ENCODE measurements around the gene TLE6. TPM values are rescaled to one million over a fixed set of nuclear protein-coding genes. Genes with fewer than 3 reads are reported as not detected.

TLE6 gene
- polyA plus RNA-seq, 1 donor from 2014 or later, result 5.7 TPM

GRCh38 chr19:3020321-3020960 is 43.1 kb downstream of the TLE6 start:
- Histone ChIP-seq H3K9me3 (ENCODE audit: low read length) (no peaks in the 10 kb centered on the region), H3K9me2 (ENCODE audit: insufficient read depth, low read length) (no peaks in the 10 kb centered on the region), H3K79me2 (replicated peaks; ENCODE audit: insufficient read depth, low read length) (no peaks in the 10 kb centered on the region), H2AFZ (ENCODE audit: low read depth, low read length) (no peak overlapping the region), H3K9ac (ENCODE audit: low read length) (no peak overlapping the region), H3K27ac (ENCODE audit: low read length) (no peak overlapping the region), H4K20me1 (ENCODE audit: insufficient read depth) (no peaks in the 10 kb centered on the region), H3K27me3 (ENCODE audit: insufficient read depth, low read depth, low read length) (peaks cover 20% of the 10 kb centered on the region), H3K4me2 (ENCODE audit: low read length) (no peak overlapping the region), H3F3A (ENCODE audit: insufficient read depth, low read length, poor library complexity, severe bottlenecking) (no peaks in the 10 kb centered on the region), H3K36me3 (ENCODE audit: insufficient read depth, low read length) (no peaks in the 10 kb centered on the region), H3K4me3 (ENCODE audit: low read length) (no peak overlapping the region)
- no peak for TF ChIP-seq EP300 (conservative IDR thresholded peaks at IDR 0.05; ENCODE audit: poor library complexity, severe bottlenecking)
- no peak for TF ChIP-seq MXI1 (conservative IDR thresholded peaks at IDR 0.05; ENCODE audit: poor library complexity, severe bottlenecking)
- no peak for TF ChIP-seq POLR2AphosphoS5 (IDR thresholded peaks at IDR 0.05)
- TF ChIP-seq CTCF (IDR thresholded peaks at IDR 0.05; ENCODE audit: poor library complexity, severe bottlenecking), result no peak

- H3K27ac ChIP-seq (ENCODE audit: low read length), result no peak overlapping the region
- no peak overlapping the region for H3K4me3 ChIP-seq (ENCODE audit: low read length)
- no peak overlapping the region for H3K9ac ChIP-seq (ENCODE audit: low read length)
- H3K9me2 ChIP-seq (ENCODE audit: insufficient read depth, low read length), result no peaks in the 10 kb centered on the region
- no peaks in the 10 kb centered on the region for H3F3A ChIP-seq (ENCODE audit: insufficient read depth, low read length, poor library complexity, severe bottlenecking)
- no peak overlapping the region for H3K4me2 ChIP-seq (ENCODE audit: low read length)
- H3K9me3 ChIP-seq (ENCODE audit: low read length), result no peaks in the 10 kb centered on the region
- H2AFZ ChIP-seq (ENCODE audit: low read depth, low read length), result no peak overlapping the region
- H3K36me3 ChIP-seq (ENCODE audit: insufficient read depth, low read length), result no peaks in the 10 kb centered on the region
- peaks cover 53% of the 10 kb centered on the region for H3K27me3 ChIP-seq (ENCODE audit: insufficient read depth, low read depth, low read length)
- H4K20me1 ChIP-seq (ENCODE audit: insufficient read depth), result no peaks in the 10 kb centered on the region
- TF ChIP-seq POLR2AphosphoS5 (IDR thresholded peaks at IDR 0.05) (no peak), TAF1 (IDR thresholded peaks at IDR 0.05; ENCODE audit: low read depth) (no peak), EP300 (conservative IDR thresholded peaks at IDR 0.05; ENCODE audit: poor library complexity, severe bottlenecking) (no peak), SMC3 (conservative IDR thresholded peaks at IDR 0.05; ENCODE audit: poor library complexity) (no peak), EZH2 (IDR thresholded peaks at IDR 0.05; ENCODE audit: borderline replicate concordance, insufficient read depth, low read length, poor library complexity, severe bottlenecking) (no peak), MXI1 (conservative IDR thresholded peaks at IDR 0.05; ENCODE audit: poor library complexity, severe bottlenecking) (no peak), CTCF (IDR thresholded peaks at IDR 0.05; ENCODE audit: poor library complexity, severe bottlenecking) (no peak), RAD21 (conservative IDR thresholded peaks at IDR 0.05) (no peak)
- TF ChIP-seq, protein P1, sequence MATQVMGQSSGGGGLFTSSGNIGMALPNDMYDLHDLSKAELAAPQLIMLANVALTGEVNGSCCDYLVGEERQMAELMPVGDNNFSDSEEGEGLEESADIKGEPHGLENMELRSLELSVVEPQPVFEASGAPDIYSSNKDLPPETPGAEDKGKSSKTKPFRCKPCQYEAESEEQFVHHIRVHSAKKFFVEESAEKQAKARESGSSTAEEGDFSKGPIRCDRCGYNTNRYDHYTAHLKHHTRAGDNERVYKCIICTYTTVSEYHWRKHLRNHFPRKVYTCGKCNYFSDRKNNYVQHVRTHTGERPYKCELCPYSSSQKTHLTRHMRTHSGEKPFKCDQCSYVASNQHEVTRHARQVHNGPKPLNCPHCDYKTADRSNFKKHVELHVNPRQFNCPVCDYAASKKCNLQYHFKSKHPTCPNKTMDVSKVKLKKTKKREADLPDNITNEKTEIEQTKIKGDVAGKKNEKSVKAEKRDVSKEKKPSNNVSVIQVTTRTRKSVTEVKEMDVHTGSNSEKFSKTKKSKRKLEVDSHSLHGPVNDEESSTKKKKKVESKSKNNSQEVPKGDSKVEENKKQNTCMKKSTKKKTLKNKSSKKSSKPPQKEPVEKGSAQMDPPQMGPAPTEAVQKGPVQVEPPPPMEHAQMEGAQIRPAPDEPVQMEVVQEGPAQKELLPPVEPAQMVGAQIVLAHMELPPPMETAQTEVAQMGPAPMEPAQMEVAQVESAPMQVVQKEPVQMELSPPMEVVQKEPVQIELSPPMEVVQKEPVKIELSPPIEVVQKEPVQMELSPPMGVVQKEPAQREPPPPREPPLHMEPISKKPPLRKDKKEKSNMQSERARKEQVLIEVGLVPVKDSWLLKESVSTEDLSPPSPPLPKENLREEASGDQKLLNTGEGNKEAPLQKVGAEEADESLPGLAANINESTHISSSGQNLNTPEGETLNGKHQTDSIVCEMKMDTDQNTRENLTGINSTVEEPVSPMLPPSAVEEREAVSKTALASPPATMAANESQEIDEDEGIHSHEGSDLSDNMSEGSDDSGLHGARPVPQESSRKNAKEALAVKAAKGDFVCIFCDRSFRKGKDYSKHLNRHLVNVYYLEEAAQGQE (IDR thresholded peaks at IDR 0.05; ENCODE audit: borderline replicate concordance), result no peak
- no peaks in the 10 kb centered on the region for H3K79me2 ChIP-seq (replicated peaks; ENCODE audit: insufficient read depth, low read length)
These were observed 47.1 kb downstream of the TLE6 start for GRCh38 chr19:3024509-3024869.
